ENCODE data around the gene SNX3. TPM values are rescaled to one million over a fixed set of nuclear protein-coding genes. Genes with fewer than 3 reads are reported as not detected.

The SNX3 gene
- total and polyA plus RNA-seq, 4 donors = 124 to 245 (median 171) TPM

DNA sequence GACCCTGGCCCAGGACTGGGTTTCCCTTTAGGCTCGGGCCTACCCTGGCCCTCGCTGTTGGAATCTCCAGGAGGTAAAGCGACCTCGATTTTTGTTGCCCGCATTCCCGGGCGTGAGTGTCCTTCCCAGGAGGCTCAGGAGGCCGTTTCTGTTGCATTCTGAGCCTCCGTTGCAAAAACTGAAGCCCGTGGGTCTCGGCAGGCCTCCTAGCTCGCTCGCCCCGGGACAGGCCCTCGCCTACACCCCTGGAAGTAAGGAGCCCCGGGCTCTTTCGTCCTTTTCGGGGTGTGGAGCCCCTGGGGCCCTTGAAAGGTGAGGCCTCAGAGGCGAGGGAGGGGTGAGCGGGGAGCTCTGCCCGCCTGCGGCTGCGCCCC, 92.8 kb downstream of the SNX3 start:
- Histone ChIP-seq H3K4me1 (ENCODE audit: control insufficient read depth in 5 of 5, insufficient read depth in 5 of 5, low read length in 5 of 5) (peaks cover 0 to 40% (median 7%) of the 10 kb centered on the region in 5 donors), H3K9ac (ENCODE audit: insufficient read depth in 1 of 2, low read length in 2 of 2) (no peak overlapping the region), H3K36me3 (ENCODE audit: control insufficient read depth in 4 of 4, insufficient read depth in 4 of 4, low read length in 4 of 4) (no peaks in the 10 kb centered on the region), H3K9me3 (ENCODE audit: control insufficient read depth in 4 of 4, insufficient read depth in 3 of 4, low read length in 3 of 4) (peaks cover 0 to 5% (median 0%) of the 10 kb centered on the region in 4 donors), H3K4me3 (no peak overlapping the region), H3K27me3 (ENCODE audit: control insufficient read depth in 3 of 3, insufficient read depth in 3 of 3, low read length in 2 of 3) (peaks cover 9 to 94% (median 92%) of the 10 kb centered on the region in 3 donors), H3K27ac (ENCODE audit: low read depth in 1 of 2, low read length in 1 of 2) (no peak overlapping the region)
- whole genome bisulfite sequencing, 2 donors = 6 to 16% methylated on average over 22 to 23 of the region's 23 CpGs
- DNase-seq = no peak
- TF ChIP-seq, protein P1, sequence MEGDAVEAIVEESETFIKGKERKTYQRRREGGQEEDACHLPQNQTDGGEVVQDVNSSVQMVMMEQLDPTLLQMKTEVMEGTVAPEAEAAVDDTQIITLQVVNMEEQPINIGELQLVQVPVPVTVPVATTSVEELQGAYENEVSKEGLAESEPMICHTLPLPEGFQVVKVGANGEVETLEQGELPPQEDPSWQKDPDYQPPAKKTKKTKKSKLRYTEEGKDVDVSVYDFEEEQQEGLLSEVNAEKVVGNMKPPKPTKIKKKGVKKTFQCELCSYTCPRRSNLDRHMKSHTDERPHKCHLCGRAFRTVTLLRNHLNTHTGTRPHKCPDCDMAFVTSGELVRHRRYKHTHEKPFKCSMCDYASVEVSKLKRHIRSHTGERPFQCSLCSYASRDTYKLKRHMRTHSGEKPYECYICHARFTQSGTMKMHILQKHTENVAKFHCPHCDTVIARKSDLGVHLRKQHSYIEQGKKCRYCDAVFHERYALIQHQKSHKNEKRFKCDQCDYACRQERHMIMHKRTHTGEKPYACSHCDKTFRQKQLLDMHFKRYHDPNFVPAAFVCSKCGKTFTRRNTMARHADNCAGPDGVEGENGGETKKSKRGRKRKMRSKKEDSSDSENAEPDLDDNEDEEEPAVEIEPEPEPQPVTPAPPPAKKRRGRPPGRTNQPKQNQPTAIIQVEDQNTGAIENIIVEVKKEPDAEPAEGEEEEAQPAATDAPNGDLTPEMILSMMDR (IDR thresholded peaks at IDR 0.05; ENCODE audit: control extremely low read depth, extremely low read depth) = no peak
- no peak for ATAC-seq (ENCODE audit: insufficient read depth, low FRiP score)

DNA sequence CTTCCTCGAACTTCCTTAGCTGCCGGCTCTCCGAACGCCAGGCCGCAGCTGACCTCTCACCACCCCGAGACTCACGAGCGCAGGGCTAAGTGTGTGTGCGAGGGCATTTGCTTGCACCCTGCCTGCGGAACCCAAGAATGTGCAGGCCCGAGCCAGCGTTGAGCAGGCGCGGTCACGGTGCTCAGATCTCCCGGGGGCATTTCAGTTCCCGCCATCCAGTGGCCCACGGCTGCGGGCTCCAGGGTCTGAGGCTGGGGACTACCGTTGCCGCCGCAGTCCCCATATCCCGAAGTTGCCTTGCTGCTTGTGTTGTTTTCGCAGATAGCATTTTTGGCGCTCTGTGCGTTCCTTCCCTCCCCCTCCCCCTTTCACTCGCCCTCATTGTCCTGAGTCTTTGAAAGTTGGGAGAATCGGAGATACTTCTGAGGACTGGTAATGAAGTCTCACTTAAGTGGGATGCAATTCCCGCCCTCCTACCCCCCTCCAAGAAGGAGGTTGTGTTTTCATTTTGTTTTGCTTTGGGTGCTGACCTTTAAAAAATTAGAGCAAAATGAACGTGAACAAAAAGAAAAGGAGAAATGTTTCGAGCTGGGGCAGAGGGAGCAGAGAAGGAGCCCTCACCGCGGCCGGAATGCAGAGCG, 93.3 kb downstream of the SNX3 start:
- no peak for DNase-seq
- no peak overlapping the region for H3K27ac ChIP-seq (ENCODE audit: low read depth in 1 of 2, low read length in 1 of 2)
- H3K36me3 ChIP-seq (ENCODE audit: control insufficient read depth in 4 of 4, insufficient read depth in 4 of 4, low read length in 4 of 4) = no peaks in the 10 kb centered on the region
- H3K4me3 ChIP-seq = no peak overlapping the region
- TF ChIP-seq, protein P1 (IDR thresholded peaks at IDR 0.05; ENCODE audit: control extremely low read depth, extremely low read depth) = no peak
- 7 to 18% methylated on average over 34 to 35 of the region's 35 CpGs for WGBS, 2 donors
- peaks cover 0 to 5% (median 0%) of the 10 kb centered on the region in 4 donors for H3K9me3 ChIP-seq (ENCODE audit: control insufficient read depth in 4 of 4, insufficient read depth in 3 of 4, low read length in 3 of 4)
- H3K9ac ChIP-seq (ENCODE audit: insufficient read depth in 1 of 2, low read length in 2 of 2) = no peak overlapping the region
- H3K27me3 ChIP-seq (ENCODE audit: control insufficient read depth in 3 of 3, insufficient read depth in 3 of 3, low read length in 2 of 3) = peaks cover 9 to 94% (median 92%) of the 10 kb centered on the region in 3 donors
- H3K4me1 ChIP-seq (ENCODE audit: control insufficient read depth in 5 of 5, insufficient read depth in 5 of 5, low read length in 5 of 5) = peaks cover 0 to 40% (median 7%) of the 10 kb centered on the region in 5 donors
- no peak for ATAC-seq (ENCODE audit: insufficient read depth, low FRiP score)

DNA sequence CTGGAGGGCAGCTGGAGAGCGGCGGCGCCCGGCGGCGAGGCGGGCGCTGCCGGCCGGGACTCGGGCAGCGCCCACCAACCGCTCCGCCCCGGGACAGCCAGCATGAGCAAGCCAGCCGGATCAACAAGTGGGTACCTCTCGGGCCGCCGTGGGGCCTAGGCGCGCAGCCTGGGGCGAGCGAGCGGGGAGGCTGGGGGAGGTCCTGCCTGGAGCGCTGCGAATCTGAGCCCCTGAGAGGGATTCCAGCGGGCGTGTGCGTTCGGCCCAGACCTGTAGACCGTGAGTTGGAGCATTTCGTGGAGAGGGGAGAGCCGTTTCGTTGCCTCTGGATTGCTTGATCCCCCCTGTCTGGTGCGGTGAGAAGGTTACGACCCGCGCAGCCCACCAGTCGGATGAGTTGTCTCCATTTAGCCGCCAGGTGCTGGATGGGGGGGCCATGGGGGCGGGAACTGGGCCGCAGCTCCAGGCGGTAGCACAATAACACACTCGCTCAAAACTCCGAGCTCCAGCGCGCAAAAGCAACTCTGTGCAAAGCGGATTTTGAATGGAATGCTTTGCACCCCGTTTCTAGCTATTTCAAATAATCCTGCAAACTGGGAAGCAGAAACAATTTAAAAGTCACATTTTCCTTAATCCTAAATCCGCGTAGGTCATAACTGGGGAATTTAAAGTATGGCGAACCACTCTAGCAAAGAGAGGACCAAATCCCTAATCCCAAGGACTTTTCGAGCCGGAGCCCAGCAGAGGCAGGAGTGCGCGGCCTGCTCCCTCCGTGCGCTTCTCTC, 94.0 kb downstream of the SNX3 start:
- Histone ChIP-seq H3K9ac (ENCODE audit: insufficient read depth in 1 of 2, low read length in 2 of 2) (no peak overlapping the region), H3K27me3 (ENCODE audit: control insufficient read depth in 3 of 3, insufficient read depth in 3 of 3, low read length in 2 of 3) (peaks cover 9 to 94% (median 92%) of the 10 kb centered on the region in 3 donors), H3K36me3 (ENCODE audit: control insufficient read depth in 4 of 4, insufficient read depth in 4 of 4, low read length in 4 of 4) (no peaks in the 10 kb centered on the region), H3K4me1 (ENCODE audit: control insufficient read depth in 5 of 5, insufficient read depth in 5 of 5, low read length in 5 of 5) (peaks cover 0 to 40% (median 7%) of the 10 kb centered on the region in 5 donors), H3K4me3 (no peak overlapping the region), H3K9me3 (ENCODE audit: control insufficient read depth in 4 of 4, insufficient read depth in 3 of 4, low read length in 3 of 4) (peaks cover 0 to 4% (median 0%) of the 10 kb centered on the region in 4 donors), H3K27ac (ENCODE audit: low read depth in 1 of 2, low read length in 1 of 2) (no peak overlapping the region)
- DNase-seq (no peak), ATAC-seq (ENCODE audit: insufficient read depth, low FRiP score) (no peak)
- TF ChIP-seq, protein P1 (IDR thresholded peaks at IDR 0.05; ENCODE audit: control extremely low read depth, extremely low read depth) = no peak
- WGBS, 2 donors = 6 to 8% methylated on average over 58 of the region's 58 CpGs
